Natural killer cell (primary cell): ENCODE results near the gene NSD1. TPM values are rescaled to one million over a fixed set of nuclear protein-coding genes. Genes with fewer than 3 reads are reported as not detected.
A peak's percentile ranks its signal among the peaks of the same experiment; 100 is the strongest.

ENCODE experiments used
- ATAC-seq, 3 donors: fragments of 150-1000 bp in 2 of 3; fragments of 200-7000 bp in 1 of 3; cut with Tn5 transposase; 1 replicate in 1 of 3; 2 replicates in 2 of 3; pipeline ENCODE4 v1.10.0; 2021; ENCODE audit warnings: mild to moderate bottlenecking in 2 of 3, moderate library complexity in 2 of 3
- DNase-seq, 2 donors: peaks; one replicate each; pipeline versions ENCODE4 v3.0.0 to v3.0.0-alpha.2; 2013 to 2021; ENCODE audit warnings: mixed read lengths in 1 of 2
- H3K27ac ChIP-seq: one replicate; pipeline ENCODE4 v1.5.1; 2013; ENCODE audit warnings: mild to moderate bottlenecking, low read length
- H3K27me3 ChIP-seq: one replicate; pipeline ENCODE4 v1.6.1; 2013; ENCODE audit warnings: low read length; ENCODE audit not compliant: control insufficient read depth, insufficient read depth
- H3K36me3 ChIP-seq: one replicate; pipeline ENCODE4 v1.6.1; 2013; ENCODE audit warnings: low read length; ENCODE audit not compliant: control insufficient read depth, insufficient read depth
- H3K4me1 ChIP-seq: one replicate; pipeline ENCODE4 v1.6.1; 2013; ENCODE audit warnings: low read length; ENCODE audit not compliant: control insufficient read depth, insufficient read depth
- H3K4me3 ChIP-seq: one replicate; pipeline ENCODE4 v1.5.1; 2013; ENCODE audit warnings: low read length
- H3K9me3 ChIP-seq: one replicate; pipeline ENCODE4 v1.6.1; 2013; ENCODE audit warnings: low read length; ENCODE audit not compliant: control insufficient read depth, insufficient read depth
- H3K27ac Mint-ChIP-seq, 2 donors: one replicate each; pipeline ENCODE4 v1.8.0; 2022; ENCODE audit warnings: mild to moderate bottlenecking in 2 of 2, mixed read lengths in 2 of 2, moderate library complexity in 1 of 2
- H3K27me3 Mint-ChIP-seq, 2 donors: one replicate each; pipeline ENCODE4 v1.8.0; 2022; ENCODE audit warnings: low read depth in 2 of 2, mixed read lengths in 2 of 2
- H3K36me3 Mint-ChIP-seq: one replicate; pipeline ENCODE4 v1.8.0; 2022; ENCODE audit warnings: mixed read lengths
- H3K4me1 Mint-ChIP-seq, 2 donors: one replicate each; pipeline ENCODE4 v1.8.0; 2022; ENCODE audit warnings: mixed read lengths in 2 of 2
- H3K4me3 Mint-ChIP-seq: one replicate; pipeline ENCODE4 v1.8.0; 2022; ENCODE audit warnings: mild to moderate bottlenecking, moderate library complexity, mixed read lengths
- H3K9me3 Mint-ChIP-seq, 2 donors: one replicate each; pipeline ENCODE4 v1.8.0; 2022; ENCODE audit warnings: mixed read lengths in 2 of 2
- CTCF ChIP-seq: fragments of 200-600 bp; IDR thresholded peaks from one replicate; pipeline ENCODE4 v1.8.0; 2022; ENCODE audit warnings: antibody characterized with exemption
- WGBS: methylation state at CpG from one replicate; pipeline ENCODE4 v1.1.7; 2013; ENCODE audit warnings: missing lambda C conversion rate; ENCODE audit not compliant: insufficient coverage; 5-methylcytosine and 5-hydroxymethylcytosine counted together
- intact Hi-C: fragments of 100-400 bp; cut with micrococcal nuclease; formaldehyde crosslinking; loops from one replicate; pipeline ENCODE4 v1.14.2; 2022
- total RNA-seq, 4 donors: library from RNA; stranded (reverse); fragments of 120-200 nt in 1 of 4; gene quantifications; one replicate each; pipeline versions ENCODE4 v1.2.3 to v1.2.4, GENCODE V29; 2013 to 2022

Gene NSD1
- total RNA-seq, 3 donors from 2014 or later (not counting 1 experiment from before 2014, with no cell fraction given): 117 to 147 (median 143) TPM

- ATAC-seq (no peak), DNase-seq (peak in 1 of 2 donors; percentile 40)
- Histone ChIP-seq H3K27me3 (no peaks in the 10 kb centered on the region), H3K27ac (peak overlapping the region; percentile 51), H3K36me3 (peaks cover 33% of the 10 kb centered on the region), H3K4me3 (peak overlapping the region; percentile 70), H3K9me3 (no peaks in the 10 kb centered on the region), H3K4me1 (peaks cover 37% of the 10 kb centered on the region)
- H3K36me3 Mint-ChIP-seq: peaks cover 8% of the 10 kb centered on the region
- no peaks in the 10 kb centered on the region for H3K27me3 Mint-ChIP-seq
- 22% methylated on average over 13 of the region's 13 CpGs for WGBS
- intact Hi-C loops: no loop called here
- peaks cover 35 to 38% of the 10 kb centered on the region in 2 donors for H3K4me1 Mint-ChIP-seq
- TF ChIP-seq CTCF: no peak
- H3K27ac Mint-ChIP-seq: peak overlapping the region; percentile 69 to 90
- H3K9me3 Mint-ChIP-seq: no peaks in the 10 kb centered on the region
- H3K4me3 Mint-ChIP-seq: peak overlapping the region; percentile 89
These were observed 1.2 kb downstream of the NSD1 start for GRCh38 chr5:177134697-177135225.

- TF ChIP-seq CTCF: no peak
- DNase-seq (no peak), ATAC-seq (no peak)
- Histone ChIP-seq H3K4me1 (peaks cover 23% of the 10 kb centered on the region), H3K9me3 (no peaks in the 10 kb centered on the region), H3K27me3 (no peaks in the 10 kb centered on the region), H3K27ac (no peak overlapping the region), H3K4me3 (no peak overlapping the region), H3K36me3 (peaks cover 56% of the 10 kb centered on the region)
- Mint-ChIP-seq H3K27ac (peak overlapping the region in 1 of 2 donors; percentile 11), H3K27me3 (no peaks in the 10 kb centered on the region), H3K4me3 (no peak overlapping the region), H3K9me3 (no peaks in the 10 kb centered on the region), H3K4me1 (peaks cover 45 to 47% of the 10 kb centered on the region in 2 donors), H3K36me3 (peaks cover 6% of the 10 kb centered on the region)
- intact Hi-C loops: no loop called here
- WGBS: 93% methylated on average over 2 of the region's 2 CpGs
These were observed 6.7 kb downstream of the NSD1 start for GRCh38 chr5:177140312-177140711.

GRCh38 chr5:177141496-177141895 lies 7.9 kb downstream of the NSD1 start:
- Mint-ChIP-seq H3K4me3 (no peak overlapping the region), H3K4me1 (peaks cover 37 to 40% of the 10 kb centered on the region in 2 donors), H3K9me3 (no peaks in the 10 kb centered on the region), H3K36me3 (no peaks in the 10 kb centered on the region), H3K27me3 (no peaks in the 10 kb centered on the region), H3K27ac (peak overlapping the region in 1 of 2 donors; percentile 5)
- Histone ChIP-seq H3K27ac (no peak overlapping the region), H3K4me3 (no peak overlapping the region), H3K36me3 (peaks cover 52% of the 10 kb centered on the region), H3K4me1 (peaks cover 17% of the 10 kb centered on the region), H3K27me3 (no peaks in the 10 kb centered on the region), H3K9me3 (no peaks in the 10 kb centered on the region)
- WGBS: 66% methylated on average over 3 of the region's 3 CpGs
- DNase-seq (no peak), ATAC-seq (no peak)
- intact Hi-C loops: no loop called here
- TF ChIP-seq CTCF: no peak

- 88% methylated on average over 2 of the region's 2 CpGs for WGBS
- H3K27ac Mint-ChIP-seq: peak overlapping the region in 1 of 2 donors; percentile 51
- peaks cover 30 to 35% of the 10 kb centered on the region in 2 donors for H3K4me1 Mint-ChIP-seq
- Histone ChIP-seq H3K27me3 (no peaks in the 10 kb centered on the region), H3K4me3 (no peak overlapping the region), H3K27ac (no peak overlapping the region), H3K9me3 (no peaks in the 10 kb centered on the region), H3K4me1 (peaks cover 13% of the 10 kb centered on the region), H3K36me3 (peaks cover 49% of the 10 kb centered on the region)
- H3K36me3 Mint-ChIP-seq: no peaks in the 10 kb centered on the region
- H3K9me3 Mint-ChIP-seq: no peaks in the 10 kb centered on the region
- H3K27me3 Mint-ChIP-seq: no peaks in the 10 kb centered on the region
- DNase-seq: no peak
- H3K4me3 Mint-ChIP-seq: no peak overlapping the region
- ATAC-seq: no peak
- intact Hi-C loops: no loop called here
- no peak for TF ChIP-seq CTCF
These were observed 8.6 kb downstream of the NSD1 start for GRCh38 chr5:177142098-177142611.
